Stimulated activated CD4-positive, alpha-beta T cell treated with anti-CD3 and anti-CD28 coated beads, Interleukin-1b, Interleukin-23, amount 100 ng/mL, for 1 hour (primary cell): ENCODE measurements around the gene KLHL26.
"Not testable (repeated sequence)": the region's sequence is repeated elsewhere in the genome, so short reads cannot be mapped to it uniquely, and the experiment has no call there.

Source experiments
- DNase-seq, 2 donors: peaks; one replicate each; pipeline ENCODE4 v3.0.0-alpha.2; 2020; ENCODE audit warnings: low read depth in 2 of 2

Gene KLHL26

DNA sequence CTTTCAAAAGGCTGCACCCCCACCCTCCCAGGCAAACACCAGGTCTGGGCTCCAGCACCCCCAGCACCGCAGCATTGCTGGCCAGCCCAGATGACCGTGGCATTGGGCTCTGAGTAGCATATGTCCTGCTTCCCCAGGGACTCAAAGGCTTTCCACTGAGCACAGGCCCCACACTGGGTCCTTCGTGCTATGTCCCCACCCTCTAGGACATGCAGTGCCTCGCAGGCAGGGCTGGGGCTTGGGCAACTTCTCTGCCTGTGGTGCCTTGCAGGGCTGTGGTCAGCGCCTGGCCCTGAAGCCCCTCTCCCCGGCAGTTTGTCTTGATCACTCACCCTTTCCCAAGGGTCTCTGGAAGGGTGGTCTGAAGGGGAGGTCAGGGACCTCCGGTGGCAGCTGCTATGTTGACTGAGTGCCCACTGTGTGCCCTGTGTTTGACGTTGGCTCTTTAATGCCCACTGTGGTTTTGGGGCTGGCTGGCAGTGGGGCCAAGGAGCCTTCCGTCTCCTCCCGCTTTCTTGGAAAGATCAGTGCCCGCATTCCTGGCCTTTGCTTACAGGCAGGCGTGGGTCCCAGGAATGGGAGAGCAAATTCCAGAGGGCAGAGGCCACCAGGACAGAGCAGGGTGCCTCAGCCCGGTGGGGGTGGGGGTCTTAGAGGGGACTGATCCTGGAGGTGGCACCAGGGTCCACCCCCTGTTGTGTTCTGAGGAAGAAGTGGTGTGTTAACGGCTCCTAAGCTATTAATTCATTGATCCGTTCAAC lies 26.3 kb downstream of the KLHL26 start:
- DNase-seq = no peak

DNA sequence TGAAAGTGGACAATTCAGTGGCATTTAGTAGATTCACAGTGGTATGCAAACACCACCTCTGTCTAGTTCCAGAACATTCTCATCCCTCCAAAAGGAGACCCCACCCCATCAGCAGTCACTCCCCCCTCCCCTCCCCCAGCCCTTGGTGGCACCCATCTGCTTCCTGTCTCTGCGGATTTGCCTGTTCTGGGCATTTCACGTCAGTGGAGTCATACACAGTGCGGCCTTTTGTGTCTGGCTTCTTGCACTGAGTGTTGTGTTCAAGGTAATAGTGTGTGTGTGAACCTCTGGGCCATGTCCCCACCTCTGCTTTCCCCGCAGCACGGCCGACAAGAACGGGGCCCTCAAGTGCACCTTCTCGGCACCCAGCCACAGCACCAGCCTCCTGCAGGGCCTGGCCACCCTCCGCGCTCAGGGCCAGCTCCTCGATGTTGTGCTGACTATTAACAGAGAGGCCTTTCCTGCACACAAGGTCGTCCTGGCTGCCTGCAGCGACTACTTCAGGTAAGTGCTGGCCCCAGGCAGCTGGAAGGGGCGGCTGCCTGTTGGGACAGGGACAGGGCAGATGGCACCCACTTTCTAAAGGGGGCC lies 27.2 kb downstream of the KLHL26 start:
- DNase-seq = no peak

DNA sequence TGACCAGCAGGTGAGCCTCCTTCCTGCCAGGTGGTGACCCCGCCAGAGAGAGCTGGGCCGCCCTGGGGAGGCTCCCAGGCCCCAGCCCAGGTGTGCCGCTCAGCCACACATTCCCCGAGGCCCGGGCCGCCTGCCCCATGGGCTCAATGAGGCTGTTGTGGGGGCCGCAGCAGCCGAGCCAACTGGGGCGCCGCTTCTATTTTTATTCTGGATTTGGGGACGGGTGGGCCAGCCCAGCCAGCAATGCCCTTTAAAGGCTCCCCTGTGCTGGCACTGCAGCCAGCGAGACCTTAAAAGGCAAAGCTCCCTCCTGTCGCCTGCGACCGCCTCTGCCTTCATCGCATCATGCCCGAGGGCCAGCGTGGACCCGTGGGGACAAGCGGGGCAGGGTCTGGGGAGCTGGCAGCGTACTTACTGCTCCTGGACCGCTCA lies 29.0 kb downstream of the KLHL26 start:
- no peak for DNase-seq

DNA sequence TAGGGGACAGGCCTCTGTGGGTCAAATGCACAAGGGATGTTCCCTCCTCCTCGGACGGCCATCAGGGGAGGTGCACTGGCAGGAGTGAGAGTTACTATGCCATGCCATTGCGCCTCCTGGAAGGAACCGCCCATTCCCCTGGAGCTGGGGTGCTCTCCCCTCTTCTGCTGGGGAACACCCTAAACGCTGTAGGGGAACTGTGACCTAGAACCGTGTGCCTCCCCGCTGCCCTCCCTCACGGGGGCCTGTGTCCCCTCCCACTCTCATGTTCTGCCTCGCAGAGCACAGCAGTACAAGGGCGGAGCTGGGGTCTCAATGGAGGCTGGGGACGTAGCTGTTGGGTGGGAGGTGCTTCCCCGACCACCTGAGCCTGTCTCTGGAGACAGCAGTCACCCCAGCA lies 29.5 kb downstream of the KLHL26 start:
- no peak for DNase-seq

DNA sequence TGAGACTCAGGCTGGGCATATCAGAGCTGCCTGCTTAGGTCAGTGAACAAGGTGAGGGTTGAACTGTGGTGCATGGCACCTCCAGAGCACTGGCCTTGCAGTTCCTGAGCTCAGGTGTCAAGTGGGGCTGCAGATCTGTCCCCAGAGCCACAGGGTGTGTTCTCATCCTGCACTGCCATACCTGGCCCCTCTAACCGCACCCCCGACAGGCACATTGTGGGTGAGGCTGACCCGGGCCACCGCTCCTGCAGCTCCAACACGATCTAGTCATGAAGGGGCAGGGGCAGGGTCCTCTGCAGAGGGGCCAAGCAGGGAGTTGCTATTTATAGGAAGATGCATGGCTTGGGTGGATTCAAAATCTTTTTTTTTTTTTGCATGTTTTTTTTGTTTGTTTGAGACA lies 30.0 kb downstream of the KLHL26 start:
- DNase-seq = no peak

DNA sequence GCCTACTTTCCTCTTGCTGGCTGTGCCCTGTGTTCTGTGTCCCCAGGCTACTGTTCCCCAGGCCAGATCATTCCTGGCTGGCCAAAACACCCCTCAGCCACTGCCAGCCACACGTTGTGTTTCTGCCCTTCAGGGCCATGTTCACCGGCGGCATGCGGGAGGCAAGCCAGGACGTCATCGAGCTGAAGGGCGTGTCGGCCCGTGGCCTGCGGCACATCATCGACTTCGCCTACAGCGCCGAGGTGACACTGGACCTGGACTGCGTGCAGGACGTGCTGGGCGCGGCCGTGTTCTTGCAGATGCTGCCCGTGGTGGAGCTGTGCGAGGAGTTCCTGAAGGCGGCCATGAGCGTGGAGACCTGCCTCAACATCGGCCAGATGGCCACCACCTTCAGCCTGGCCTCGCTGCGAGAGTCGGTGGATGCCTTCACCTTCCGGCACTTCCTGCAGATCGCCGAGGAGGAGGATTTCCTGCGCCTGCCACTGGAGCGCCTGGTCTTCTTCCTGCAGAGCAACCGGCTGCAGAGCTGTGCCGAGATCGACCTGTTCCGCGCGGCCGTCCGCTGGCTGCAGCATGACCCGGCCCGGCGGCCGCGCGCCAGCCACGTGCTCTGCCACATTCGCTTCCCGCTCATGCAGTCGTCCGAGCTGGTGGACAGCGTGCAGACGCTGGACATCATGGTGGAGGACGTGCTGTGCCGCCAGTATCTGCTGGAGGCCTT lies 30.9 kb downstream of the KLHL26 start:
- no peak for DNase-seq

DNA sequence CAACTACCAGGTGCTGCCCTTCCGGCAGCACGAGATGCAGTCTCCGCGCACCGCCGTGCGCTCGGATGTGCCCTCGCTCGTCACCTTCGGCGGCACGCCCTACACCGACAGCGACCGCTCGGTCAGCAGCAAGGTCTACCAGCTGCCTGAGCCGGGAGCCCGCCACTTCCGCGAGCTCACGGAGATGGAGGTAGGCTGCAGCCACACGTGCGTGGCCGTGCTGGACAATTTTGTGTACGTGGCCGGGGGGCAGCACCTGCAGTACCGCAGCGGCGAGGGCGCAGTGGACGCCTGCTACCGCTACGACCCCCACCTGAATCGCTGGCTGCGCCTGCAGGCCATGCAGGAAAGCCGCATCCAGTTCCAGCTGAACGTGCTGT lies 31.4 kb downstream of the KLHL26 start:
- no peak for DNase-seq

DNA sequence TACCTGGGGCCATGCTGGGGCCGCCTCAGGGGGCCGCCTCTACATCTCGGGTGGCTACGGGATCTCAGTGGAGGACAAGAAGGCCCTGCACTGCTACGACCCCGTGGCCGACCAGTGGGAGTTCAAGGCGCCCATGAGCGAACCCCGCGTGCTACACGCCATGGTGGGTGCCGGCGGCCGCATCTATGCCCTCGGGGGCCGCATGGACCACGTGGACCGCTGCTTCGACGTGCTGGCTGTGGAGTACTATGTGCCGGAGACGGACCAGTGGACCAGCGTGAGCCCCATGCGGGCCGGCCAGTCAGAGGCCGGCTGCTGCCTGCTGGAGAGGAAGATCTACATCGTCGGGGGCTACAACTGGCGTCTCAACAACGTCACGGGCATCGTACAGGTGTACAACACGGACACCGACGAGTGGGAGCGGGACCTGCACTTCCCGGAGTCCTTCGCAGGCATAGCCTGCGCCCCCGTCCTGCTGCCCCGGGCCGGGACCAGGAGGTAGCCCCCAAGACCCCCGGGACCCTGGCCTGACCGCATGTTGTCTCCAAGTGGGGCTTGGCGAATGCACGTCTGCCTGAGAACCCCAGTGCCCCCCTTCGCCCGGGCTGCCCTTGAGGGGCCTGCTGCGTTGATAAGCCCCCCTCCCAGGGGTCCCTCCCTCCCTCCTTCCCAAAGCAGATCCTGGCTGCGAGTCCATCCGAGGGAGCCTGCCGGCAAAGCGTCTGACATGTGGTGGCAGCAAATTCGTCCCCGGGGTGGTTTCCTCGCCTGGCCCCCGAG lies 32.1 kb downstream of the KLHL26 start:
- DNase-seq = no peak

DNA sequence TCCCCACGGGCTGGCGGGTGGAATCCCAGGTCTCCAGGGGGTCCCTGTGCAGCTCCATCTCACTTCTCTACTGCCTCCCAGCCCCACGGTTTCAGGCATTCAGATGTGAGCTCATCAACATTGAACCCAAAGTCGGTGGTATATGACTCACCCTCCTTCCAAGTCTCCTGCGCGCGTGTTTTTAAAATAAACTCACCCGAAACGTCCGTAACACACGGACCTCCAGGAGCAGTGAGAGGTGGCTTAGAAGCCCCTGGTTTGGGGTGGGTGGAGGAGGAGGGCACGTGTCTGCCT lies 32.6 kb downstream of the KLHL26 start:
- DNase-seq = no peak

DNA sequence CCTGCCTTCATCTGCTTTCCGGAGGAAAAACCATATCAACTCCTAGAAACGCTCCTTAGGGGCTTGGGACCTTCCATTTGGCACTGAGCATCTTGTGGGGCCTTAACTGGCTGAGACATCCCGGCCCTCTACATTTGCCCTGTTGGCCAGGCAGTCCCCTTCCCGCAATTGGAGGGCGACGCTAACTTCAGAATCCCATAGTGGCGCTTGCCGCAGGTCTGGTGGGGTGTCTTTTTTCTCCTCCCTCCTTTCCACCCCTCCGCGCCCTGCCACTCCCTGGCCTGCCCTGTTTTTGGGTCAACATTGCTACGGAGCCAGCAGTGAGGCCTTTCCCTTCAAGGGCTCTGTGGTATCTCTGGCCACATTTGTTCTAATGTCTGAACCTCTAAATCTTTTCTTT lies 33.1 kb downstream of the KLHL26 start:
- DNase-seq = no peak

DNA sequence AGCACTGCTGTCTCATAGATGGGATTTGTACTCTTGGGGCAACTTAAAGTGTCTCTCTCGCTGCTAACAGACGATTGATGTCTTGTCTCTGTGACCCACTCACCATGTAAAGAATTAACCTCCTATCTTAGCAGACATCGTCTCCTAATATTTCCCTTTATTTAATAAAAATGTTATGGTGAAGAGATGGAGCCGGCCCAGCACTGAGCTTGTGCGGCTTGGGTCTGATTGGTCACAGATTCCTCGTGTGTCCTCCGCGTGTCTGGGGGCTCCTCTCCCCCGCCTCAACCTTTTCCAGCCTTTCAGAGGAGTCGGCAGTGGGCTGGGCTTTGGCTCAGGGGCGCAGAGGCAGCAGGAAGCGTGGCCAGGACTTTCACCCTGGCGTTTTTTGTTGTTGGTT lies 33.5 kb downstream of the KLHL26 start:
- no peak for DNase-seq

DNA sequence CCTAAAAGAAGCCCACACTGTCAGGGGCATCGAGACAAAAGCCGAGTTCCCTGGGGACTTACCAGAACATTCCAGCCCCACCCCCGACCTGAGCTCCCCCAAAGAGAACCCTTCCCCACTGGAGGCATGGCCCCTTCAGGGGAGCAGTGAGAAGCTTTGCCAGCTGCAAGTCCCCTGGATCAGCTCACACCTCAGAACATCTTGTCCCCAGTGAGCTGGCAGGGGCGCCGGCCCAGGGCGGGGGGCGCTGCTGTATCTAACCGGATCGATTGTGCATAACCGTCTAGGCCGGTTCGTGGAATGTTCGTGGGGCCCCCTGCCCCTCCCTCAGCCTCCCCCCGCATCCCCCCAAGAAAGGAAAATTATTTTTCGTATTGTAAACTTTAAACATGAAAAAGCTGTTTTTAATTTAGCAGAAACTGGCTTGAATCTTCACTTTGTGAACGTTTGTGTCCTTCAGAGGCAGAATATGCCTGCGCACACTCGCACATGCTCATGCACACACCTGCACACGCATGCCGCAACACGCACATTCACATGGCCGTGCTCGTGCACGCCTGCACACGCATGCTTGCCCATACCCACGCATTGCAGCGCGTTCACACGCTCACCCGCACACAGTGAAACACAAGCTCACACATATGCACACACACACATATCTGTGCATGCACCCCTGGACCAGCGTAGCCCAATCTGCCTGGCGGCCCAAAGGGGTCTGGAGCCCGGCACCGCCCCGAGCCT lies 34.6 kb downstream of the KLHL26 start:
- no peak for DNase-seq

DNA sequence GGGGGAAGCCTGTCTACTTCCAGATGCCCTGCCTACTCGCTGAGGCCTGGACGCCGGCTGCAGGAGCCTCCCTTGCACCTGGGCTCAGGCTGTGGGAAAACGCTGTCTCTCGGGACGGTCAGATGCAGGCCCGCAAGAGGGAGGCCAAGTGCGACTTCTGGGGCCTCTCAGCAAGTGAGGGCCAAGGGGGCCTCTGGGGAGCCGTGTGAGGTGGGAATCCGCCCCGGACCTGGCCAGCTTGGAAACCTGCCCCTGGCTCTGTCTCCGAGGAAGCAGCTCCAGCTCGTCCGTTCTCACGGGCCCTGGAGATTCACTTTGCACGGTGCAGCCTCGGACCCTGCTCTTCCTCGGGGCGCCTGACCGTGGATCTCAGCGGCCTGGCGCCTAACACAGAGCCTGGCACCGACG lies 35.2 kb downstream of the KLHL26 start:
- DNase-seq = no peak

DNA sequence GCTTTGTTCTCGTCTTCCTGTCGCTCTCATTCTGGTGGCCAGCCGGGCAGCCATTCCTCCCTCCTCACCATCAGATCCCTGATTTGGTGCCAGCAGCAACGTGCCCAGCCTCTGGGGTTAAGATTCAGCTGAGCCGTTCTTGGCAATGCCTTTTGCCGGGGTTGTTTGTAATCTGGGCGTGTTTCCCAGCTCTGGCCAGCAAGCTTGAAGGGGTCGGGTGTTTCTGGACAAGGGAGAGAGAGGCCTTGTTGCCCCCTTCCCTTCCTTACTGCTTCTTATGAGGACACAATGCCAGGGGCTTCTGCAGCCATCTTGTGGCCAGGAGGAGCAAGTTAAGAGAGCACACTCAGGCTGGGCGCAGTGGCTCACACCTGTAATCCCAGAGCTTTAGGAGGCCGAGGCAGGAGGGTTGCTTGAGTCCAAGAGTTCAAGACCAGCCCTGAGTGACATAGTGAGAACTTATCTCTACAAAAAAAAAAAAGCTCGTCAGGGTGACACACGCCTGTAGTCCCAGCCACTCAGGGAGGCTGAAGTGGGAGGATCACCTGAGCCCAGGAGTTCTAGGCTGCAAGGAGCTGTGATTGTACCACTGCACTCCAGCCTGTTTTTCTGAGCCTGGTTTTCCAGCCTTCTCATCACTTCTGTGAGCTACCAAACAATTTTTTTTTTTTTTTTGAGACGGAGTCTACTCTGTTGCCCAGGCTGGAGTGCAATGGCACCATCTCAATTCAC lies 35.9 kb downstream of the KLHL26 start:
- DNase-seq = no peak

DNA sequence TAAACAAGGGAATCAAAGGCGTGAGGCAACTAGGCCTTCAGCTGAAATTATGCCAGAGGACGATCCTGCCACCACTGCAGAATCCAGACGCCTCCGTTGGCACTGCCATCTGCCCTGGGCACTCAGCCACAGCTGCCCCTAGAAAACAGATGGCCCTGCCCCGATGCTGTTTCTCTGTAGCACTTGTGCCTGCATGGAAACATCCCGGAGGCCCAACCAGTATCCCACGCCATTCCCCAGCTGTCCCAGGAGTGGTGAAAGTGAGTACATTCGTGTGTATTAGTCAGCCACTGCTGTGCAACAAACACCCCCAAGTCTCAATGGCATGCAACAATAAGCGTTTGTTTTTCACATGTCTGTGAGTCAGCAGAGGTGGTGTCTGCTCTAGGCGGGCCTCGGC lies 37.8 kb downstream of the KLHL26 start:
- DNase-seq = no peak

DNA sequence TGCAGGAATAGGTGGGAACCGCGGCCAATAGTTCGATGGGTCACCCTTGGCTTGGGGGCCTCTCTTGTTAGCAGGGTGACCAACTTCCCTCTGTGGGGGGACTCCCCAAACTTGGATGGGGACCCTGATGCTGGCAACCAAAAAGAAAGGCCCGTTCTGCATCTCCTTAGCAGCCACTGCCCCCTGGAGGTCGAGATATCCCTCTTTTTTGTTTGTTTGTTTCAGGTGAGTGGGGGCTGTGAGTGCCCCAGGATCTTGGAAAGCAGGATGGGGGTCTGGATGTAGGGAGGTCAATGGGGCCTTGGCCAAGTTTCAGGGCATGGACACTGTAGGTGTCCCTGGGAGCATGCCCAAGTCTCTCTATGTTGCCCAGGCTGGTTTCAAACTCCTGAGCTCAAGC lies 39.0 kb downstream of the KLHL26 start:
- DNase-seq = no peak

DNA sequence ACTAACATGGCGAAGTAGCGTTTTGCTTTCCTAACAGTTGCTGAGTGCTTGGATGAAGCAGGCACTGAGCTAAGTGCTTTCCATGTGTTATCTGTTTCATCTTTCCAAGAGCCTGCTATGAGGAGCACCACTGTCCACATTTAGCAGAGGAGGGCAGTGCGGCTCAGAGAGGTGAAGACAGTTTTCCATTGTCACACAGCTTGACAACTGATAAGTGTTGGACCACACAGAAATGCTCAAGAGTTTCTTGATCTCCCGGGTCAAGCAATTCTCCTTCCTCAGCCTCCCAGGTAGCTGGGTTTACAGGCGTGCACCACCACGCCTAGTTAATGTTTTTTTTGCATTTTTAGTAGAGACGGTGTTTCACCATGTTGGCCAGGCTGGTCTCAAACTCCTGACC lies 39.9 kb downstream of the KLHL26 start:
- no peak for DNase-seq

DNA sequence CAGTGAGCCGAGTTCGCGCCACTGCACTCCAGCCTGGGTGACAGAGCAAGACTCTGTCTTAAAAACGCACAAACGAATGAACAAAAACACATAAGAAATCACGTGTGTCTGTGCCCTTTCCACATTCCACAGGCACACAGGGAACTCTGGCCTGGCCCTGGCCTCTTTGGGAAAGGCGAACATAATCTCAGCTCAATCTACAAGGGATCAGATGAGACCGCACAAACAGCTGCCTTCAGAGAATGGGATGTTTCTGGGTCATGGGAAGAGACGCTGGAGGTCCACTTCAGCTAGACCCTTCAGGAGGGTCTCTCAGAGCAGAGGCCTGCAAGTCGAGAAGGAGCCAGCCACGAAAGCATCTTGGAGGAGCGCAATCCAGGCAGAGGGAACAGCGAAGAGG lies 40.3 kb downstream of the KLHL26 start:
- DNase-seq = no peak

DNA sequence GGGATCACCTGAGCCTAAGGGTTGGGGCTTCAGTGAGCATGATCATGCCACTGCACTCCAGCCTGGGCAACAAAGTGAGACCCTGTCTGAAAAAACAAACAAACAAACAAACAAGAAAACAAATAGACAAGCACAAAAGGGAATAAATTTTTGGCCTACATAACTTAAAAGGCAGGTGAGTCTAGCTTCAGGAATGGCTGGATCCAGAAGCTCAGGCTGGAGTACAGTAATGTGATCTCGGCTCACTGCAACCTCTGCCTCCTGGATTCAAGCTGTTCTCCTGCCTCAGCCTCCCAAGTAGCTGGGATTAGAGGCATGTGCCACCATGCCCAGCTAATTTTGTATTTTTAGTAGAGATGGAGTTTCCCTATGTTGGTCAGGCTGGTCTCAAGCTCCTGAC lies 43.3 kb downstream of the KLHL26 start:
- not testable (repeated sequence) for DNase-seq

DNA sequence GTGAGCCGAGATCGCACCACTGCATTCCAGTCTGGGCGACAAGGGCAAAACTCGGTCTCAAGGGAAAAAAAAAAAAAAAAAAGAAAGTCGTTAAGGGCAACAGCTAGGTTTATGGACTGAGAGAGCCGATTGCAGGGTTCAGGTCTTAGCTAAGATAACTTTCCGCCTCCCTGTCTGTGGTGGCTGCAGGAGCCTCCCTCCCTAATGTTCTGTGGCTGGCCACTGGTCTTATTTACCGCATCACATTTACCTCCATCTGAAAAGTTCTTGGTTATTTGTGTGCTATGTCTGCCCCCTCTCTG lies 45.9 kb downstream of the KLHL26 start:
- no peak for DNase-seq
